ENCODE measurements around the gene GLIS1. TPM values are rescaled to one million over a fixed set of nuclear protein-coding genes. Genes with fewer than 3 reads are reported as not detected.

Gene GLIS1
- total RNA-seq, 2 experiments from 2014 or later, result not detected

DNA sequence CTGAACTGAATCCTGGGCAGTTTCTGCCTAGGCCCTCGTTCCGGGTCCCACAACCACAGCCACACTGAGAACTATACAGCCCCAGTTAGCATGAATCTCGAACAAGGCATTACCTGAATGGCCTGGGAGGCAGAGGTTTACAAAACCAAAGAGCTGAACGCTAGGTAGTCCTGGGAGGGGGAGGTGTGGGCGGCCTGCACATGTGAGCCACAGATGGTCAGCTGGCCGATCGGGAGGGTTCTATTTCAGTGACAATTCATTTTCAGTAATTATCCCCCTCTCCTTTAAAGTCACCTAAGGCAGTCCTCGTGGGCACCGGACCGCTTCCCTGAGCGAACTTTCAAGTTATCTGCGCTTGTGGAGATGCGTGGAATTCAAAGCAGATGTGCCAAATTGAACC, 111.9 kb downstream of the GLIS1 start:
- Mint-ChIP-seq H3K9me3 (no peaks in the 10 kb centered on the region), H3K27me3 (peaks cover 15% of the 10 kb centered on the region), H3K36me3 (no peaks in the 10 kb centered on the region), H3K27ac (no peak overlapping the region), H3K4me1 (no peaks in the 10 kb centered on the region), H3K4me3 (no peak overlapping the region)
- POLR2A ChIA-PET, result no interaction called here
- DNase-seq (no peak), ATAC-seq (ENCODE audit: low read depth) (no peak)

DNA sequence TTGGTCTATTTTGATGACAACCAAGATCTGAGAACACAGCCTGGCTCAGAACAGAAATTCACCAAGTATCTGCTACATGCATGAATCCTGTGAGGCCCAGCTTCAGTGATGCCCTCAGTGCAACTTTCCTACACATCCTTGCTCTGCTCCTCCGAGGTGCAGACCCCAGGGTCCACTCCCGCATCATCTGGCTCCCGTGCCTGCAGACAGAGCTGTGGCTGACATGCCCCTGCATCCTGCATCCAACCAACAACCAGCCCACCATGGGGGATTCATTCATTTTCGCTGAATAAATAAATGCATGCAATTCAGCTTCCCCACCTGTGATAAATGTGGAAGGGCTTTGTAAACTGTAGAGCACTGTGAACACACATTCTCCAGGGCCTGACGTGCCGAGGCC, 112.3 kb downstream of the GLIS1 start:
- POLR2A ChIA-PET, result no interaction called here
- ATAC-seq (ENCODE audit: low read depth), result no peak
- no peak for DNase-seq

GRCh38 chr1:53625766-53626520, 113.0 kb downstream of the GLIS1 start:
- peaks cover 16% of the 10 kb centered on the region for H3K27me3 Mint-ChIP-seq
- H3K27ac Mint-ChIP-seq, result no peak overlapping the region
- H3K9me3 Mint-ChIP-seq, result no peaks in the 10 kb centered on the region
- no peaks in the 10 kb centered on the region for H3K4me1 Mint-ChIP-seq
- POLR2A ChIA-PET, result no interaction called here
- no peaks in the 10 kb centered on the region for H3K36me3 Mint-ChIP-seq
- ATAC-seq (ENCODE audit: low read depth) (no peak), DNase-seq (no peak)
- no peak overlapping the region for H3K4me3 Mint-ChIP-seq

More for the DNA sequence above, 112.3 kb downstream of the GLIS1 start:
- peaks cover 16% of the 10 kb centered on the region for H3K27me3 Mint-ChIP-seq
- H3K4me3 Mint-ChIP-seq, result no peak overlapping the region
- no peaks in the 10 kb centered on the region for H3K9me3 Mint-ChIP-seq
- H3K36me3 Mint-ChIP-seq, result no peaks in the 10 kb centered on the region
- H3K4me1 Mint-ChIP-seq, result no peaks in the 10 kb centered on the region
- H3K27ac Mint-ChIP-seq, result no peak overlapping the region

GRCh38 chr1:53625049-53625448, 113.9 kb downstream of the GLIS1 start:
- no peak overlapping the region for H3K27ac Mint-ChIP-seq
- ATAC-seq (ENCODE audit: low read depth), result no peak

GRCh38 chr1:53622531-53622930, 116.4 kb downstream of the GLIS1 start:
- POLR2A ChIA-PET, result no interaction called here
- Mint-ChIP-seq H3K27ac (no peak overlapping the region), H3K9me3 (no peaks in the 10 kb centered on the region), H3K27me3 (peaks cover 16% of the 10 kb centered on the region), H3K4me1 (no peaks in the 10 kb centered on the region), H3K36me3 (no peaks in the 10 kb centered on the region), H3K4me3 (no peak overlapping the region)
- ATAC-seq (ENCODE audit: low read depth), result no peak
- DNase-seq, result no peak

More at GRCh38 chr1:53625049-53625448, 113.9 kb downstream of the GLIS1 start:
- POLR2A ChIA-PET, result no interaction called here
- DNase-seq, result no peak
- Mint-ChIP-seq H3K4me1 (no peaks in the 10 kb centered on the region), H3K27me3 (peaks cover 16% of the 10 kb centered on the region), H3K36me3 (no peaks in the 10 kb centered on the region), H3K9me3 (no peaks in the 10 kb centered on the region), H3K4me3 (no peak overlapping the region)

- Mint-ChIP-seq H3K36me3 (no peaks in the 10 kb centered on the region), H3K4me1 (no peaks in the 10 kb centered on the region), H3K4me3 (no peak overlapping the region), H3K27me3 (peaks cover 16% of the 10 kb centered on the region), H3K27ac (no peak overlapping the region), H3K9me3 (no peaks in the 10 kb centered on the region)
- no peak for DNase-seq
- no peak for ATAC-seq (ENCODE audit: low read depth)
- POLR2A ChIA-PET, result no interaction called here
Observed at GRCh38 chr1:53621144-53621543, 117.8 kb downstream of the GLIS1 start.

DNA sequence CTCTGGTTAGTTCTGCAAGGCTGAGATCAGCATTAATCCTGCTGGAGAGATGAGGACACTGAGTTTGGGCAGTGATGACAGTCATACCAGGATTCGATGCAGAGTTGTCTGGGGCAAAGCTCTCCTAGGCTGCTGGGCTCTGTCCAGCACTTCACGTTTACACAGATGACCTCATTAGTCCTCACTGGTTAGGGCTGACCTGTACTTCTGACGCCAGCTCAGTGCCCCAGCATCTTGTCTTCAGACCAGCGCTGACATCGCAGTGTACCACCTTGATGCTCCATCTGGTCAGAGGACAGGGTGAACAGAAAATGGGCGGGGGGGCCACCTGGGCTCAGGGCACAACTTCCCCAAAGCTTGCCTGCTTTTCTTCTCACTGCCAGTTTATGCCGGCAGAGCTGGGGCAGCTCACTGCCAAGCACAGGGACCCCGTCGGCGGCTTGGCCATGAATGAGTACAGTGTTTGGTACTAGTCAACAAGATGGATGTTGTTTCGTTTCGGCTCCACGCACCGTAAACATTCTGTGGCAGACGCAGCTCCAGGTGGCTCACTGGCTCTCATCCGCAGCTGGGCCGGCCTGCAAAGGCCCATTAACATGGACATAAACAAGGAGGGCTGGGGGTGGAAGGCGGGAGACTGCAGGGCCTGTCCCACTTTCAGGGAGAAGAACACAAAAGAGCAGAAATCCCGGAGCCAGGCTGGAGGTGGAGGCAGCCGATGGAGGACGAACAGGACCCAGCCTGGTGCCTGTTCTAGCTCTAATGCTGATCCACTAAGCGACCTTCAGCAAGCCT, 118.7 kb downstream of the GLIS1 start:
- DNase-seq (peak; percentile 21), ATAC-seq (ENCODE audit: low read depth) (no peak)
- no peaks in the 10 kb centered on the region for H3K4me1 Mint-ChIP-seq
- H3K27ac Mint-ChIP-seq, result no peak overlapping the region
- peaks cover 16% of the 10 kb centered on the region for H3K27me3 Mint-ChIP-seq
- no peaks in the 10 kb centered on the region for H3K36me3 Mint-ChIP-seq
- H3K9me3 Mint-ChIP-seq, result no peaks in the 10 kb centered on the region
- POLR2A ChIA-PET, result no interaction called here
- no peak overlapping the region for H3K4me3 Mint-ChIP-seq

DNA sequence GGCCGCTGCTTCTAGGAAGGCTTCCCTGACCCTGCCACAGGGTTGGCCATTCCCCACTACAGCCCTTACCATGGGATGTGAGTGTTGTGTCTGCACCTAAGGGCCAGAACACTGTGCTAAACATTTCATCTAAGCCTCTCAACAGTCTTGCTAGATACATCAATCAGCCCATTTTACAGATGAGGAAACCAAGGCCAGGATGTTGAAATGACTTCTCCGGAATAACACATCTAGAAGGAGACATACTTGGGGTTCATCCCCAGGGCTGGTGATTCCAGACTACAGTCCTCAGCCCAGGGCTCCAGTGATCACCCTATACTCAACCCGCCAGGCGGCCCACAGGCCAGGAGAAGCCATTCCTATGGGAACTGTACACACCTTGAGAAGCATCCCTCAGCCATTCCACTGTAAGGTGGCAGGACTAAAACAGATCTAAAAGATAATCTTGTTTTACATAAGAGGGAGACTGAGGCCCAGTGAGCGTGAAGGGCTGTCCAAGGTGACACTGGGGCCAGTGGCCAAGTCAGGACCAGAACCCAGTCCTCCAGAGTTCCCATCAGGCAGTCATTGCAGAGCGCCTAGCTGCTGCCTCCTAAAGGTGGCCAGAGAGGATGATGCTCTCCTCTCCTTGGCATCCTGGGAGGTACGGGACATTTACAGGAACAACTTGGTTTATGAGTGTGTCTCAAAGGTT, 119.5 kb downstream of the GLIS1 start:
- Mint-ChIP-seq H3K9me3 (no peaks in the 10 kb centered on the region), H3K27me3 (peaks cover 14% of the 10 kb centered on the region), H3K4me1 (no peaks in the 10 kb centered on the region), H3K4me3 (no peak overlapping the region), H3K36me3 (no peaks in the 10 kb centered on the region), H3K27ac (no peak overlapping the region)
- DNase-seq (peak; percentile 2), ATAC-seq (ENCODE audit: low read depth) (no peak)
- POLR2A ChIA-PET, result no interaction called here

DNA sequence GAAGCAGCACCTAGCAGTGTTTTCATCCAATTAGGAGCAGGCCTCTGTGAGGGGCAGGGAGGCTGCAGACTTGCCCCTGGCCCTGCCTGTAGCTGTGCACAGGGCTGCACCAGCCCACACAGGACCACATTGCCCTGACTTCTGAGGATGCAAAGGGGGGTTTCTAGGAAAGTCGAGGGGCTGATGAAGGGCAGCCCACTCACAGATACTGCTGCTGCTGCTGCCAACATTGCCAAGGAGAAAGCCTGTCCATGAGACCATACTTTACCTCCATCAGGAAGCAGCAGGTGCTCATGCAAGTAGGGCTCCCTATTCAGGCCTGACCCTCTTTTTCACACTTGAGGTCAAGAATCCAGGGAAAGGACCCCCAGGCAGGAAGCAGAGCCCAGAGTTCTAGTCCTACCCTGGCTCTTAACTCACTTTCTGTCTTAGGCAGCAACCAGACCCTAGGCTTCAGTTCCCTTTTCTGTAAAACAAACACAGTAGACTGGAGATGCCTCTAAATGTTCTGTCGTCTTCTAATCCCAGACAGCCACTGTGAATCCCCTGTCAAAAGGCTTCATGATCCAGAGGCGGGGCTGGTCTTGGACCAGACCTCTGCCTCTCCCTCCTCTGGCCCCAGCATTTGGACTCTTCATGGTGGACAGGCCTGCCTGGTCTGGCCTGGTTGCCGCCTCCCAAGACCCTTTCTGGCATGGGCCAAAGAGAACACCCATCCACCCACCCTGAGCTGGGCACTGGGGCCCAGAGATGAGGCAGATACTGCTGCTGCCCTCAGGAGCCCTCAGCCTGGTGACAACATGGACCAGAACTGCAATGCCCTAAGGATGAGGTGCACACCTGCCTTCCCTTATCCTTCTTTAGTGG, 120.2 kb downstream of the GLIS1 start:
- ATAC-seq (ENCODE audit: low read depth), result no peak
- POLR2A ChIA-PET, result no interaction called here
- Mint-ChIP-seq H3K27me3 (peaks cover 11% of the 10 kb centered on the region), H3K9me3 (no peaks in the 10 kb centered on the region), H3K27ac (no peak overlapping the region), H3K4me3 (no peak overlapping the region), H3K4me1 (no peaks in the 10 kb centered on the region), H3K36me3 (no peaks in the 10 kb centered on the region)
- peak; percentile 21 for DNase-seq

DNA sequence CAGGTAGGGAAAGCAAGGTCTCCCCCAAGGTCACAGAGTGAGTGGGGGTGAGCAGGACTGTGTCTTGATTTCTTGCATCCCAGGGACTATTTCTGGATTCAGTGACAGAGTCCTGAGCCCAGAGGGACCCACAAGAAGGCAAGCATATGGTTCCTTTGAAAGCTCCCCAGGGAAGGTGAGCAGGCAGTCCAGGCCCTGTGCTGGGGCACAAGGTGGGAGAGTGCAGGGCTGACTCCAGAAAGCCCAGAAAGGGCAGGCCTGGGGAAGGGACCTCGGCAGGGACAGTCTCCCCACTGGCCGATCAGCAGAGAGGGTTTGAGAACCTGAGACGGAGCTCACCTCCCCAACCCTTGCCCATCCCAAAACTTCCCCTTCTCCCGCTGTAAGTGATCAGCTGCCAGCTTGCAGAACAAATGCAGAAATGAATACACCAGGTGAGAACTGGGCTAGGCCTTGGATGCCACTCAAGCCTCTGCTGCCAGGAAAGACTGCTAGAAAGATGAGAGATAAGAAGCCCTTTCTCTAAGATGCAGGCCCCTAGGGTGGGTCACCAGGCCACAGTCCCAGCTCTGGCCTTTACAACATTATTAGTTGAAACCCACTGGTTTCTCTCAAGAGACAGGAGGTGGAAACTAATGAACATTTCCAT, 121.0 kb downstream of the GLIS1 start:
- H3K4me3 Mint-ChIP-seq, result no peak overlapping the region
- peaks cover 11% of the 10 kb centered on the region for H3K27me3 Mint-ChIP-seq
- ATAC-seq (ENCODE audit: low read depth), result no peak
- POLR2A ChIA-PET, result no interaction called here
- H3K4me1 Mint-ChIP-seq, result no peaks in the 10 kb centered on the region
- peak; percentile 10 for DNase-seq
- no peaks in the 10 kb centered on the region for H3K36me3 Mint-ChIP-seq
- no peaks in the 10 kb centered on the region for H3K9me3 Mint-ChIP-seq
- H3K27ac Mint-ChIP-seq, result no peak overlapping the region

GRCh38 chr1:53617382-53617781, 121.6 kb downstream of the GLIS1 start:
- no peak overlapping the region for H3K27ac Mint-ChIP-seq
- peaks cover 2% of the 10 kb centered on the region for H3K36me3 Mint-ChIP-seq
- peaks cover 11% of the 10 kb centered on the region for H3K27me3 Mint-ChIP-seq

GRCh38 chr1:53616927-53617326, 122.0 kb downstream of the GLIS1 start:
- no peak overlapping the region for H3K4me3 Mint-ChIP-seq

More at GRCh38 chr1:53617382-53617781, 121.6 kb downstream of the GLIS1 start:
- Mint-ChIP-seq H3K4me3 (no peak overlapping the region), H3K4me1 (no peaks in the 10 kb centered on the region), H3K9me3 (peaks cover 3% of the 10 kb centered on the region)
- DNase-seq (no peak), ATAC-seq (ENCODE audit: low read depth) (no peak)
- POLR2A ChIA-PET, result no interaction called here

More at GRCh38 chr1:53616927-53617326, 122.0 kb downstream of the GLIS1 start:
- Mint-ChIP-seq H3K27me3 (peaks cover 6% of the 10 kb centered on the region), H3K27ac (no peak overlapping the region), H3K4me1 (no peaks in the 10 kb centered on the region), H3K9me3 (peaks cover 3% of the 10 kb centered on the region), H3K36me3 (peaks cover 2% of the 10 kb centered on the region)
- POLR2A ChIA-PET, result no interaction called here
- DNase-seq (peak; percentile 10), ATAC-seq (ENCODE audit: low read depth) (no peak)
